Ramos (cell line): ENCODE data around the gene CHIC2.

Source experiments
- in situ Hi-C: fragments of 300-500 bp; cut with MboI; formaldehyde crosslinking; loops from one replicate; pipeline ENCODE4 v1.14.3; 2022; ENCODE audit warnings: low sequenced_read_pairs; ENCODE audit not compliant: unreplicated experiment

CHIC2 gene

DNA sequence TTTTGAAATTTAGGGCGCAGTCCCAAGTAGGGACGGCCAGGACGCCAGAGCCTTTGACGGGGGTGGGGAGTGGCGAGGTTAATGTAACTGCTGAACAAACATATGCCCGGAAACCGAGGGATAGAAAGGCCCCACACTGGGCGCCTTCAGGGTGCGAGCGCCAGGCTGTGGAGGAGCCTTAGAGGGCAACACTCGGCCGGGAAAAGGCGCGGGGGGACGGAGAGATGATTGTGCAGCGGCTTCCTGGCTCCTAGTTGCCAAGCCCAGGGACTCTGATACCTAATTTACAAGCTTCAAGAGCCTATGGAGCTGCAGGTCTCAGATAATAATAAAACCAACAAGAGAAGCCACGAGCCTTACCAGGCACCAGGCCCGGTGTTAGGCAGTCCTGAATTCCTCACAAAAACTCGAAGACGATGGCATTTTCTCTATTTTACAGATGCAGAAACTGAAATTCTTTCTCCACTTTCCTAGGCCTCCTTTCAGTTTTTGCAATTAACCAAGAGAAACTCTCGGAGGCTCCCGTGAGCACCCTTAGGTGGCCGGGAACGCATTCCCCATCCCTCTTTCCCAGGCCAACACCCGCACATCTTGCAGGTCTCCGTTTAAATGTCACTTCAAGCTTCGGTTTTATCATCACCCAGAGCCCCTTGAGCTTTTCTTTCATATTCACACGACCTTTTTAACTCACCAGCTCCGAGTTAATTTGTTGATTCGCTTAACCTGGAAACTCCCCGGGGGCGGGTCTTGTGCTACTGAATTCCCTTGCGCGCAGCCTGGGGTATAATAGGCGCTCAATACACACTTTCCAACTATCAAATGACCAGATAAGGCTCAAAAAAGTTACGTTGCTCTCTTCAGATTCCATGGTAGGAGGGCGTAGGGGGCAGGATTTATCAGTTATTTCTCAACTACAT, 29.2 kb upstream of the CHIC2 start:
- in situ Hi-C loops: no loop called here

DNA sequence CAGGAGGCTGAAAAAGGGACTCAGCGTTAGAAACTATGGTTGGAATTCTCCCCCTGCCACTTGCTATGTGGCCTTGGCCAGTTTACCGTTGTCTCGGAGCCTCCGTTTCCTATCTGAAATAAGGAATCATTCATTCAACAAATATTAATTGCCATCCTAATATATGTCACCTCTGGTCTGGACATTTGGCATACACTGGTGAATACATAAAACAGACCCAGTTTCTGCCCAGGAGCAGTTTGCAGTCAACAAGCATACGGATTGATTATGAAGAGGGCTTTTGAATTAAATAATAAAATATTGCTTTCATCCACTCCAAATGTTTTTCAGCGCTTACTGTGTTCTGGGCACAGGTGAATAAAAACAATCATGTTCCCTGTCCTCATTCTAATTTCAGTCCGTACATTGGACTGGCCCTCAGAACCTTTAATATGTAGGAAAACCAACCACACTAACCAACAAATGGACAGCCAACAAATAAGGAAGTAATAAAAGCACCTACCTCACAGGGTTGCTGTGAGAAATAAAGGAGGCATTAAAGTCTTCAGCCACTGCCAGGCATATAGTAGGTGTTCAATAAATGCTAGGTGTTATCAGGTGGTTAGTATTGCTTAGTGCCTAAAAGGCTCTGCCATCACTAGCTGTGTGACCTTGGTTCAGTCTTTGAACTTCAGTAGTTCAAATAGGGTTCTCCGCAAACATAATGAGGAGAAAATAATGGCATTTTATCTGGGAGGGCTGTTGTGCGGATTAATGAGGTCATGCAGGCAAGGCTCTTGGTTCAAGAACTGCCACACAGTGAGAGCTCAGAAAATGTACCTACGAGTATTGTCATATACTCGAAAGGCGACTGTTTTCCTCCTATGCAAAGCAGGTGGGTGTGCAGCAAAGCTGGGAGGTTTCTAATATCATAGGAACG, 28.3 kb upstream of the CHIC2 start:
- in situ Hi-C loops: no loop called here

DNA sequence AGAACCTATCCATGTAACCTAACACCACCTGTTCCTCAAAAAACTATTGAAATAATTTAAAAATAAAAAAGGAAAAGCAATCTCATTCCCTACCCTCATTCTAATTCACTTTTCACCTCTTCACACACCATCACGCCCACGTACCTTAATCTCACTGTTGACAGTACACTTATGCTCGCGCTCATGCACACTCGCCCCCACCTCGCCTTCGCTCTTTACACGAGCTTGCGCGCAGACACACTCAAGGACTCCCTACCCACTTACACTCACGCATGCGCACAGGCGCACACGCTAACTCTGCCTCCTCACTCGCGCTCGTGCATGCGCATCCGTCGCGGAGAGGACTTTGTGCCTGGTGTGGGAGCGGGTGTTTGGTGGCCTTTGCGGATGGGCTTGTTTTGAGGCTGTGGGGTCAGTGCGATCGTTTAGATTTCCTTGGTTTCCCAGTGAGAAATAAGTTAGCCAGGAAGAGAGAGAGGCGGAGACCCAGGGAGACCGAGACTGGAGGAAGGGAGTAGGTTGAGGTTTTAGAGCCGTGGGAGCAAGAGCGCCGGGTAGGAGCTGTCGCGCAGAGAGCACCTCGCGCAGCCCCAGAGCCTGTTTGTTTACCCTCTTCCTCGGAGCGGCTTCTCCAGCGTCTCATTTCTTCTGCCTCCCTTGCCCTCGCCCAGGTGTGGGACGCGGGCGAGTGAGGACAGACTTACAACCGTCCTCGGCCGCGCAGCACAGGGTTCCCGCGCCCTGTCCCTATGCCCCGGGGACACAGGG, 27.4 kb upstream of the CHIC2 start:
- in situ Hi-C loops: no loop called here

DNA sequence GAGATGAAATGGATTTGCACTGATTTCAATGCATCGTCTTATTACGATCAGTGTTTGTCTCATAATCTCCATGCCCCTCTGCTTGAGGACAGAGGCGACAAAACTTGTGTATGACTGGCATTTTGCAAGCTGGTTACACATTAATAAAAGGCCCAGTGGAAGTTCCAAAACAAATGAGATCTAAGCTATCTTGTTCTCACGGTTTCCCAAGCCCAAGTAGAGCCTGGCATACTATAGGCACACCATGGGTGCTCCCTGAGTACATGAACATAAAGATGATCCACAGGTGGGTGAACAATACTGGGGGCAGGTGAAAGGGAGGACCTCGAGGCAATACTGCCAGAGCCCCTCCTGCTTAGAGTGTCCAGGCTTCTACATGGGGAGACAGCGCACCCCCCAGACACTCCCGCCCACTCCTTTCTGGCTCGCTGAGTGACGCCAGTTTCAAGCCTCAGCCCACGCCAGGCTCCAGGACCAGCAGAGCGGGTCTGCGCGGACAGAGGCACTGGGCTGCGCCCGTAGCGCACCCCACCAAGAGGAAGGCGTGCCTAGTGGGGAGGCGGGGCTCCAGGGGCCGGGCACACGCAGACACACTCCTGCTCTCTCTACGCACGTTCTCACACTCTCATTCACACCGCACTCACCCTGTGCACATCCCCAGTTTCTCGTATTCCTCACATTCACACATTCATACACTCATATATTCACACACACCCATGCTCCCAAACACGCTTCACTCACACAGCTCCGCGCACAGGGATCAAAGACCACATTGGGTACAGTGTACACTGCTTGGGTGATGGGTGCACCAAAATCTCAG, 26.6 kb upstream of the CHIC2 start:
- in situ Hi-C loops: no loop called here

DNA sequence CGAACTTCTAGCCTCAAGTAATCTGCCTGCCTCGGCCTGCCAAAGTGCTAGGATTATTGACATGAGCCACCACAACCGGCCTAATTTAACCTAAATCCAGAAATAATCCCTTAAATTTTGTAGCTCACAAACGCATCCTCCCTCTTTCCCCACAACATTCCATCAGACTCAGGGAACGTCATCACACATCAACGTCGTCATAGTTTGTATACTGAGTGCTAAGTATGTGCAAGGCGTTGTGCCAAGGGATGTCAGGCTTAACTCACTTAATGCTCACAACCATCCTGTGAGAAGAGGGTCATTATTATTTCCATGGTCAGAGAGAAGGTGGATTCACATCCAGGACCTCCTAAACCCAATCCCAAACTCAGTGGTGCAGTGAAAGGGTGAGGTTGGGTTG, 26.0 kb upstream of the CHIC2 start:
- in situ Hi-C loops: no loop called here

DNA sequence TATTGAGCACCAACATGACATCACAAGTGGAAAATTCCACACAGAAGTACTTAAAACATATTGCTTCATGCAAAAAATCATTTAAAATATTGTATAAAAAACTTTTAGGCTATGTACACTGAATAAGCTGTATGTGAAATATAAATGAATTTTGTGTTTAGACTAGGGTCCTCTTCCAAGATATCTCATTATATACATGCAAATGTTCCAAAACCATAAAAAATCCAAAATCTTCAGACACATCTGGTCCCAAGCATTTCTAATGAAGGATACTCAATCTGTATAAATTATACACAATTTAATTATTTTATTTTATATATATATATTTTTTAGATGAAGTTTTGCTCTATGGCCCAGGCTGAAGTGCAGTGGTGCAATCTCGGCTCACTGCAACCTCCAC, 25.5 kb upstream of the CHIC2 start:
- in situ Hi-C loops: no loop called here

DNA sequence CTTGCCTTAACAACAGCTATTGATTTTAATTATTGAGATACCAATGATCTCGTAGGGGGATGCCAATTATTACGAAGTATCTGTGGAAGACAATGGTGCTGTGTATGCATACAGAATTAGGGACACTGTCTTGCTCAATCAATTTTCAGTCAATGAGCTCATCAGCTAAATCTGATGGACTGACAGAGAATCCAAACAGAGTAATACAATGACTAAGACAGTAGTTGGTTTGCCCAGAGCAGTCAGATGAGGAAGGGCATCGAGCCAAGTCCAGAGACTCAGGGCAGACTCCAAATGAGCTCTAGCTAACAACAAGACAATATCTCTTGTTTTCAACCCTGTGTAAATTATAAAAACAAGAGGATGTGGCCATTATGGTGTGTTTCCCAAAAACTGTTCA, 20.9 kb upstream of the CHIC2 start:
- in situ Hi-C loops: no loop called here

DNA sequence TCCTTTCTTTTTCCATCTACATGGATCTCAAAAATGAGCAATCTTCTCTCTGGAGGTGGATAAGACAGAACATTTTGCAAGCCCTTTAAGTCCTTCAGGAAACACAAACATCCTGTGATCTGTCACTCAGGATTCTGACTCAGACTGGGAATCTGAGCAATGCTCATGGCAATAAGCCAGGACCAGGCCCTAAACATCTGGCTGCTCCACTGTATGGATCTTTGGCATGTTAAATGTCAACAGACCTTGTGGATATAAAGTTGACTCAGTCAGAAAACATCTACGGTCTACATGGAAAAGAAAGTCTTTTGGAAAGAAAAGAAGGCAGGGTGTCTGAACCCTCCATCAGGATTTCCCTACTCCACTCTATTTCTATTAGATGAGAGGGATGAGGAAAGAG, 17.8 kb upstream of the CHIC2 start:
- in situ Hi-C loops: no loop called here

DNA sequence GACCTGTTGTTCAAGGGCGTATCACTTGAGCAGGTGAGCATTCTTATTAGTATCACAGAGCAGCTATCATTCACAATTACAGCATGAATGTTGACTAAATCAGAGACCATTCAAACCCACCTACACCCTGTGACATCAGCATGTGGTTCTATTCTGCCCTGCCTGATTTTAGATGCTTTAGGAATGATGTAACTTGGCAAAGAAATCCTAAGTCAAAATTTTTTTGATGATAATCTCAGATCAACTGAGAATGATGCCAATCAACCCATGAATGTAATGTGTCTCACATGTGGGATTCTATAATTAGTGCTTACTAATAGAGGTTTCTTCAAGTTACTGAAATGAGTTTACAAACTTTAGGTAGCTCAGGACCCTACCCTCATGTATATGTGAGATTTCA, 13.4 kb upstream of the CHIC2 start:
- in situ Hi-C loops: no loop called here

DNA sequence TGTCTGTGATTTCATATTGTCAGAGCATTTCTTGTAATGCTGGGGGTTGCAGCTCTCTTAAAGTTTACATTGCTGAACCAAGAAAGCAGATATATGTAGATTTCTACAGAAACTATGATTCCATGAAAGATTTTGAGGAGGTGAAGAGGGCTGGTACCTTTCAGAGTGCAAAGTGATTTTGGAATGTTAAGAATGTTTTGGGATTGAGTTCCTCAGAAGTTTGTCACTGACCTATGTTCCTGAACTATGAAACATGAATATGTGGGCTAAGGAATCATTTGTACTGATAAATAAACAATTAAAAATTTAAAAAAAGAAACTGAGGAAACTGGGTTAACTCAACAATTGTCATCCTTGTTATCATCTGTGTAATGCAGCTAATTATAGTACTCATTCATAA, 12.3 kb upstream of the CHIC2 start:
- in situ Hi-C loops: no loop called here

DNA sequence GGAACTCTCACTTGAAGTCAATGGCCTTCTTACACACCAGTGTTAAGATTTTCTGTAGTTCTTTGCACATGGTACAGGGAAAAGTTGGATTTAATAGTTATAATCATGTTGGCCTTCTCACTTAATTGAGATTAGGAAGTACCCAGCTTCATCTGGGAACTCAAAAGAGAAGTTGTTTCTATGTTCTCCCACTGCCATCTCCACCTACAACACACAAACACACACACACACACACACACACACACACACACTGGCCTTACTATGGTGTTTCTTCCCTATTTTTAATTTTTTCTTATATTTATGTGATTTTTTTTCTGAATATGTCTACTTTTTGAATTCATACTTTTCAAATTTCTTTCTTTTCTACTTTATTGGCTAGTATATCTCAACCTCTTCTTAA, 10.0 kb upstream of the CHIC2 start:
- in situ Hi-C loops: no loop called here

DNA sequence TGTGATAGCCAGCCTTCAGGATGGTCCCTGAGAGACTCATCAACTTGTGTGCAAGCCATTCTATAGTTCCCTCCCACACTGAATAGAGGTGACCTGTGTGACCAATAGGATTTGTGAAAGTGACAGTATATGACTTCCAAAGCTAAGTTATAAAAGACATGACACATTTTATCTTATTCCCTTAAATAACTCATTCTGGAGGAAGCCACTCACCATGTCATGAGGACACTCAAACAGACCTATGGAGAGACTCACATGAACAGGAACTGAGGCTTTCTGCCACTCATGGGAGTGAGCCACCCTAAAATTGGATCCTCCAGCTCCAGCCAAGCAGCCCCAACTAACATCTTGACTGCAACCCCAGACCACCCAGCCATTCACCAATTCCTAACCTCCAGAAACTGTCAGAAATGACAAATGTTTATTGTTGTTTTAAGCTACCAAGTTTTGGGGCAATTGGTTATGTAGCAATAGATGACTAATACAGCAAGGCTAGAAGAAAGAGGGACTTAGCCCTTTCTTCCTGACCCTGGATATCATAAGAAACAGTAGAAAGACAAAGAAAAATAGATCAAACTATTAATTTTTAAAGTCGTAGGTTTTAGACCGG, 9.0 kb upstream of the CHIC2 start:
- in situ Hi-C loops: no loop called here

DNA sequence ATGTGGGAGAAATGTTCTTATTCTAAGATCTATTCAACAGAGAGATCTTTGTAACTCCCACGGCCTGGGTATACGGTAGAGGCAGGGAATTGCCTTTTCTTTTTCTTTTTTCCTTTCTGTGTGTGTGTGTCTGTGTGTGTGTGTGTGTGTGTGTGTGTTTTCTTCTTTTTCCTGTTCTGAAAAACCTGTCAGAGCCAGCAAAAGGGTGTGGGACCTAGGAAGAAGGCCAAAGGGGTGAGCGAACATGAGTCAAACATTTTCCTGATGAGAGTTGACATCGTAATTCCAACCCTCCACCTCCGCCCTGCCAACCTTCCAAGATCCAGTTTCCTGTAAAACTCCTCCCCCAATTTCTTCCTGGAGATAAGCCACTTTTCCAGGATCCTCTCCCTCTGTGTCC, 2.8 kb upstream of the CHIC2 start:
- in situ Hi-C loops: no loop called here

DNA sequence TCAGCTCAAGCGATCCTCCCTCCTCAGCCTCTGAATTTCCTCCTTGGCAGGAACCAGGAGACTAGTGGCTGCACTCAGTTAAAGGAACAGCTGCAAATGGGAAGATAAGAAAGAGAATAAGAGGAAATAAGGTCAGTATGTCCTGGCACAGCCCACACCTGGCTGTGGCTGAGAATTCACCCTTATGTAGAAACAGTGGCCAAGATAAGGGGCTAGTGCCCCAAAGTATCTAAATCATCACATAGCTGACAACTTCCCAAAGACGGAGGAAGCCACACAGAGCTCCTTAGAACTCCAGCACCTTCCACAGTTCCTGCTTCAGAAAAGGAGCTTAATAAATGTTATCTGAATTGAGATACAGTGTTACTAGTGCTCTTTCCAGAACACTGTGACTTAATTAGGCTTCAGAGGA, 2.3 kb upstream of the CHIC2 start:
- in situ Hi-C loops: no loop called here

DNA sequence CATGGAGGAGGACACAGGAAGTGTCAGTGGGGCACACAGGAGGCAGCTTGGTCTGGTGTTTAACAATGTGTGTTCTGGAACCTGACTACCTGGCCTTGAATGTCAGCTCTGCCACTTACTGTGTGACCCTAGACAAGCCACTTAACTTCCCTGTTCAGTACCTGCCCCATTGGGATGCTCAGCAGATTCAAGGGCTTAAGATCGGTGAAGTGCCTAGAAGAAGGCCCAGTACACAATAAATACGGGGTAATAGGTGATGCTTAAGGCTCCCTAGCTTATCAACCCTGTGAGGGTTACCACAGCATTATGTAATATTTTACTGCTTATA, 1.6 kb upstream of the CHIC2 start:
- in situ Hi-C loops: no loop called here

DNA sequence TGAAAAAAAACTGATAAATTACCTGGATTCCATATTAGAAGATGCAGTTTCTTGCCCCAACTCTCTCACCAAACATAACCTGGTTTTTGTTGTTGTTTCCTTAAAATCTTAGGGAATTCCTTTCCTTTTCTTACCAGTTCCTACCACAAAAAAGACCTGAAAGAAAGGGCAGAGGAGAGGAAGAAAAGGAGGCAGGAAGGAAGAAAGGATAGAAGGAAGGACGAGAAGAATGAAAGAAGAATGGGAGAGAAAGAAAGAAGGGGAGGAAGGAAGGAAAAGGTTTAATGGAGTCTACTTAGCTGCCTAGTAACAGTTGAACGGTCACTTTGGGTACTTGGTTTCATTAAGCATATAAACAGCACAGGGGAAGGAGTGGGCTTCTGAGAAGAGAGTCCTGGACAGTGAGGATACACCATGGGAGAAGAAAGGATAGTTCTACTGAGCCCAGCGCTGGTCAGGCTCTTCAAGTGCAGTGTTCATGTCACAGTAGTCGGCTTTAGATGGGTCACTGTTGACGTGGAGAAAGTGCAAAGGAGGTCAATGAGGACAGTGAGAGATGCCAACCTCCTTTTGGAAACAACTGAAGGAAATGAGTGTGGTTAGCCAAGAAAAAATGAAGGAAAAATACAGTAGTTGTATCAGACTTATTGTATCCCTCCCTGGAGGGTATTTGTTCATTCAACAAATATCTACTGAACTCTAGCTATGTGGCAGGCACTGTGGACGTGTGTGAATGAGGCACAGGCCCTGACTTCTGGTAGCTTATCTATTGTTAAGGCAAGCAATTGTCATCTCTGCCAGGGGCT, 1.1 kb upstream of the CHIC2 start:
- in situ Hi-C loops: no loop called here

DNA sequence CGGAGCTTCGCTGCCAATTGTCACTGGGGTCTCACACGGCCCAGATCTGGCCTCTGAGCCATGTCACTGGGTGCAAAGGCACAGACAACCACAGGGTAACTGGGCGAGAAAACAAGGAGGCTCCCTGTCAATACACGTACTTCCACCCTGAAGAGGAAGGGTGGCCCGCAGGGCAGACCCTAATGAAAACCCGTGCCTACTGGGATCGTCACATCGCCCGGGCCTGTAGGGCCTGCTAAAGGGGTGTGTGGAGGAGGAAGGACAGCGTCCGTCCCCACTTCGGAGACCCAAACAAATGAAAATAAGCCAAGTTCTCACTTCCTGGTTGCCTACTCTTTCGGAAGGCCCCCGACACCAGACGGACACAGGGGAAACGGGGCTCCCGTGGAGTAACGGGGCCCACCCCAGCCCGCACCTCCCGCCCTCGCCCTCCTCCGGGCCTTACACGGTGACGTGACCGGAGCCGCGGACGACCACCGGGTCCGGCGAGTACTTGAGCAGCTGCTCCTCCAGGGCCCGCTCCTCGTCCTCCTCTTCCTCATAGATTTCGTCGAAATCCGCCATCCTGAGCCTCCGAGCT, 578 bp downstream of the CHIC2 start:
- in situ Hi-C loops: no loop called here

DNA sequence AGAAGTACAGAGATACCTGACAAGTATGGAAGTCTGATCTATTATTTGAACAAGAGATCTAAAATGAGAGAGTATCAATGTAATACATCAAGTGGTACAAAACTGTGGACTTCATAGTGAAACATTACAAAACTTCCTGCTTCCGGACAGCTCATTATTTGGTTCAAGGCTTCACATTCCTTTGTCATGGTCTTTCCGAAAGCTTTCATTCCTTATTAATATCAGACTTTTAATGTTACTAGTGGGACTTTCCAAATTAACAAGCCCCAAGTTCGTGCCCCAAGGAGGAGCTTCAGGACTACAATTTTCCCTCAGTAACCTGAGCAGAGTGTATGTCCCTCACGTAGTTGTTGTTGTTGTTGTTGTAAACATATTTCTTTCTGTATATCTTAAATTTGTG, 1.2 kb downstream of the CHIC2 start:
- in situ Hi-C loops: no loop called here
